HCT116 (cell line): Measurements from ENCODE around the gene RPL18. TPM values are rescaled to one million over a fixed set of nuclear protein-coding genes. Genes with fewer than 3 reads are reported as not detected.

Source experiments
- ATAC-seq: fragments of 200-7000 bp; cut with Tn5 transposase; 2 replicates; pipeline ENCODE4 v1.9.1; 2020; ENCODE audit warnings: mild to moderate bottlenecking, moderate library complexity
- BruUV-seq: library from RNA; stranded (reverse); fragments of 400-500 nt; replicated peaks from 2 replicates; lab custom pipeline; 2021; lab: Mats Ljungman, UMichigan
- CTCF ChIA-PET: fragments of 300-600 bp; sonication (Branson Sonifier 250); formaldehyde crosslinking; loops from one replicate; lab custom pipeline; 2021; ENCODE audit warnings: antibody characterized with exemption; lab: Charles Lee
- POLR2A ChIA-PET: fragments of 300-600, 350-600 bp; sonication (Branson Sonifier 250); formaldehyde crosslinking; loops from one replicate; lab custom pipeline; 2021; ENCODE audit warnings: antibody characterized with exemption; lab: Charles Lee
- RAD21 ChIA-PET, 2 experiments: fragments of 300-600 bp; sonication (Branson Sonifier 250); formaldehyde crosslinking; loops; one replicate each; lab custom pipeline; 2023; ENCODE audit warnings: low total read pairs in 2 of 2; ENCODE audit not compliant: uncharacterized antibody in 2 of 2, unreplicated experiment in 2 of 2, low non-redundant PET in 1 of 2; lab: Charles Lee
- DNase-seq: peaks from one replicate; pipeline ENCODE4 v3.0.0-alpha.2; 2010; ENCODE audit warnings: low read depth, low spot score
- H2AFZ ChIP-seq: fragments of 200-600 bp; shearing (Covaris generic), sonication (generic); 2 replicates; pipeline ENCODE4 v1.6.1; 2017; ENCODE audit warnings: low read depth, mixed run types, mixed read lengths, antibody characterized with exemption, low read length; ENCODE audit not compliant: poor library complexity, severe bottlenecking
- H3K27ac ChIP-seq: 2 replicates; pipeline ENCODE4 v1.5.1; 2012; ENCODE audit warnings: low read depth, low read length
- H3K27me3 ChIP-seq: fragments of 200-600 bp; sonication (generic); 2 replicates; pipeline ENCODE4 v1.6.1; 2016; ENCODE audit warnings: mixed run types, low read length, mixed read lengths; ENCODE audit not compliant: insufficient read depth
- H3K36me3 ChIP-seq, 2 experiments: fragments of 200-500 bp in 1 of 2; fragments of 200-600 bp in 1 of 2; sonication (Bioruptor generic) in 1 of 2; sonication (generic) in 1 of 2; 2 replicates each; pipeline versions ENCODE4 v1.5.1 to v1.6.1; 2014 to 2016; ENCODE audit warnings: low read length in 2 of 2, inconsistent platforms in 1 of 2, mixed read lengths in 1 of 2, mixed run types in 1 of 2; ENCODE audit not compliant: insufficient read depth in 2 of 2, control insufficient read depth in 1 of 2
- H3K4me1 ChIP-seq, 2 experiments: fragments of 200-600 bp in 1 of 2; sonication (generic) in 1 of 2; 2 replicates each; pipeline versions ENCODE4 v1.5.1 to v1.6.1; 2012 to 2017; ENCODE audit warnings: low read length in 2 of 2, inconsistent platforms in 1 of 2, mild to moderate bottlenecking in 1 of 2, mixed read lengths in 1 of 2, mixed run types in 1 of 2, moderate library complexity in 1 of 2; ENCODE audit not compliant: insufficient read depth in 2 of 2, control insufficient read depth in 1 of 2
- H3K4me2 ChIP-seq: fragments of 200-600 bp; sonication (generic); 2 replicates; pipeline ENCODE4 v1.6.1; 2017; ENCODE audit warnings: mixed run types, low read length, mixed read lengths
- H3K4me3 ChIP-seq, 2 experiments: fragments of 200-600 bp in 1 of 2; sonication (generic) in 1 of 2; replicated peaks in 1 of 2; 2 replicates each; pipeline ENCODE4 v1.5.1; 2011 to 2016; ENCODE audit warnings: low read length in 2 of 2, control low read depth in 1 of 2, low read depth in 1 of 2, mild to moderate bottlenecking in 1 of 2, mixed read lengths in 1 of 2, mixed run types in 1 of 2
- H3K79me2 ChIP-seq: fragments of 200-600 bp; sonication (generic); 2 replicates; pipeline ENCODE4 v1.6.1; 2017; ENCODE audit warnings: mild to moderate bottlenecking, mixed run types, low read length, moderate library complexity, mixed read lengths; ENCODE audit not compliant: insufficient read depth
- H3K9ac ChIP-seq: fragments of 200-600 bp; sonication (generic); 2 replicates; pipeline ENCODE4 v1.6.1; 2016; ENCODE audit warnings: low read length, mixed read lengths
- H3K9me2 ChIP-seq: fragments of 200-600 bp; sonication (generic), shearing (Covaris generic); 2 replicates; pipeline ENCODE4 v1.6.1; 2017; ENCODE audit warnings: mixed run types, mild to moderate bottlenecking, moderate library complexity; ENCODE audit not compliant: insufficient read depth
- H3K9me3 ChIP-seq, 2 experiments: fragments of 200-500 bp in 1 of 2; fragments of 200-600 bp in 1 of 2; sonication (Bioruptor generic) in 1 of 2; sonication (generic) in 1 of 2; 2 replicates each; pipeline ENCODE4 v1.6.1; 2014 to 2017; ENCODE audit warnings: low read length in 2 of 2, mixed read lengths in 2 of 2, inconsistent platforms in 1 of 2, low read depth in 1 of 2, mild to moderate bottlenecking in 1 of 2, mixed run types in 1 of 2, moderate library complexity in 1 of 2; ENCODE audit not compliant: control insufficient read depth in 1 of 2, insufficient read depth in 1 of 2
- H4K20me1 ChIP-seq: fragments of 200-600 bp; sonication (generic), shearing (Covaris generic); 2 replicates; pipeline ENCODE4 v1.6.1; 2017; ENCODE audit warnings: mixed run types, mild to moderate bottlenecking, moderate library complexity; ENCODE audit not compliant: insufficient read depth
- CBX3 ChIP-seq: IDR thresholded peaks from 2 replicates; pipeline ENCODE4 v1.6.1; 2012; ENCODE audit warnings: low read depth
- EGR1 ChIP-seq: IDR thresholded peaks from 2 replicates; pipeline ENCODE4 v1.6.1; 2012; ENCODE audit warnings: low read depth
- EZH2 ChIP-seq: fragments of 200-600 bp; sonication (generic); IDR thresholded peaks from 2 replicates; pipeline ENCODE4 v1.6.1; 2017; ENCODE audit warnings: antibody characterized with exemption, mixed run types
- JUND ChIP-seq: IDR thresholded peaks from 2 replicates; pipeline ENCODE4 v1.6.1; 2012
- REST ChIP-seq: IDR thresholded peaks from 2 replicates; pipeline ENCODE4 v1.6.1; 2012; ENCODE audit warnings: low read depth
- SRF ChIP-seq: IDR thresholded peaks from 2 replicates; pipeline ENCODE4 v1.6.1; 2012; ENCODE audit warnings: low read depth
- TCF7L2 ChIP-seq: IDR thresholded peaks from 2 replicates; pipeline ENCODE4 v1.7.0; 2011; ENCODE audit warnings: borderline replicate concordance, inconsistent platforms; ENCODE audit not compliant: insufficient read depth, insufficient read length; ENCODE audit errors: extremely low read depth
- YY1 ChIP-seq: IDR thresholded peaks from 2 replicates; pipeline ENCODE4 v1.6.1; 2011; ENCODE audit warnings: low read length, low read depth, moderate library complexity, mild to moderate bottlenecking; ENCODE audit not compliant: insufficient replicate concordance; ENCODE audit errors: extremely low read depth
- ZBTB33 ChIP-seq: IDR thresholded peaks from 2 replicates; pipeline ENCODE4 v1.6.1; 2011; ENCODE audit warnings: mild to moderate bottlenecking, low read length, moderate library complexity; ENCODE audit not compliant: insufficient replicate concordance; ENCODE audit errors: extremely low read depth
- ZNF274 ChIP-seq: fragments of 200-500 bp; sonication (Bioruptor generic); IDR thresholded peaks from 2 replicates; pipeline ENCODE4 v1.6.1; 2014; ENCODE audit warnings: mild to moderate bottlenecking, low read depth, low read length, inconsistent platforms
- intact Hi-C: fragments of 100-400 bp; cut with micrococcal nuclease; formaldehyde crosslinking; loops from 2 replicates; pipeline ENCODE4 v1.10.0; 2022
- total RNA-seq: library from RNA; stranded (reverse); gene quantifications from one replicate; pipeline ENCODE4 v1.2.1, GENCODE V29; 2021; ENCODE audit not compliant: unreplicated experiment

Gene RPL18
- total RNA-seq, 1 experiment from 2014 or later = 2,006 TPM

- TF ChIP-seq YY1 = peak; percentile 99
- no peak for TF ChIP-seq CBX3
- TF ChIP-seq EGR1 = peak; percentile 76; the same call in 1 of the 2 replicates
Observed at GRCh38 chr19:48624067-48624594, 5.2 kb upstream of the RPL18 start (continued).

DNA sequence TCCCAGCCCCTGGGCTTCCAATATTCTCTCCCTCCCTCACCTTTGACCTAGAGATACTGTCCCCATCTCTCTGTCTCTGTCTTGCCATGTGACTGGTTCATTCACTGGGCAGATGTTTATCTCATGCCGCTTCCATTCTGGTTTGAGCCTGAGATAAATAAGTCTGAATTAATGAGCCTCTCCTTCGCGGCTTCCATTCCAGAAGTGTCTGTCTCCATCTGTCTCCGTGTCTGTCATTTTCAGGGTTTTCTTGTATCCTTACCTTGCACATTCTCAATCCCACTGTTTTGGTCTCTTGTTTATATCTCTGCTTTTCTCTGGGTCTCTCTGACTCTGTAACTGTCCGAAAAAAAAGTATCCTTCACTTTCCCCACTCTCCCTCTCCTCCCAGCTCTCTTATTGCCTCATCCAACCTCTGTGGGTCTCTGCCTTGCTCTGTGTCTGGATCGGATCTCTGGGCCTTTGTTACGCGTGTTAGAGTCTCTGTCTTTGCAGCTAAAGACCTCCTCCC is 4.6 kb upstream of the RPL18 start:
- POLR2A ChIA-PET = interaction anchor here (0.9 to 1.3 kb wide), 6 partner anchors 9 to 121 kb away, joined by 4 to 7 read pairs (median 4); partner anchors contain the start of gene FAM83E
- RAD21 ChIA-PET = interaction anchor here in 1 of 2 experiments (0.6 kb wide), 1 partner anchor 11 kb away, joined by 3 read pairs; no protein-coding TSS in a partner anchor
- no peak overlapping the region for H2AFZ ChIP-seq

More for the DNA sequence above, 4.6 kb upstream of the RPL18 start:
- TF ChIP-seq ZBTB33 (no peak), SRF (no peak), ZNF274 (no peak), REST (no peak), JUND (no peak), EZH2 (no peak), TCF7L2 (no peak)
- no peak for DNase-seq
- Histone ChIP-seq H3K9me3 (no peaks in the 10 kb centered on the region), H4K20me1 (no peaks in the 10 kb centered on the region), H3K36me3 (peaks cover 0 to 1% of the 10 kb centered on the region in 2 experiments; a peak in 2 of 4 replicates), H3K4me3 (peak overlapping the region; percentile 36 to 40), H3K4me2 (peak overlapping the region; percentile 82), H3K4me1 (peaks cover 23 to 34% of the 10 kb centered on the region in 2 experiments), H3K9ac (peak overlapping the region; percentile 49), H3K27ac (peak overlapping the region; percentile 64), H3K79me2 (peaks cover 36% of the 10 kb centered on the region), H3K27me3 (no peaks in the 10 kb centered on the region), H3K9me2 (no peaks in the 10 kb centered on the region)
- CTCF ChIA-PET = interaction anchor here (1.0 kb wide), 1 partner anchor 219 kb away, joined by 3 read pairs; no protein-coding TSS in a partner anchor
- ATAC-seq = no peak
- no TSS peak for BruUV-seq
- intact Hi-C loops = no loop called here
